ENCODE data around the gene EGLN1.

GRCh38 chr1:231383159-231383860 is 38.8 kb downstream of the EGLN1 start:
- TF ChIP-seq, protein P1, sequence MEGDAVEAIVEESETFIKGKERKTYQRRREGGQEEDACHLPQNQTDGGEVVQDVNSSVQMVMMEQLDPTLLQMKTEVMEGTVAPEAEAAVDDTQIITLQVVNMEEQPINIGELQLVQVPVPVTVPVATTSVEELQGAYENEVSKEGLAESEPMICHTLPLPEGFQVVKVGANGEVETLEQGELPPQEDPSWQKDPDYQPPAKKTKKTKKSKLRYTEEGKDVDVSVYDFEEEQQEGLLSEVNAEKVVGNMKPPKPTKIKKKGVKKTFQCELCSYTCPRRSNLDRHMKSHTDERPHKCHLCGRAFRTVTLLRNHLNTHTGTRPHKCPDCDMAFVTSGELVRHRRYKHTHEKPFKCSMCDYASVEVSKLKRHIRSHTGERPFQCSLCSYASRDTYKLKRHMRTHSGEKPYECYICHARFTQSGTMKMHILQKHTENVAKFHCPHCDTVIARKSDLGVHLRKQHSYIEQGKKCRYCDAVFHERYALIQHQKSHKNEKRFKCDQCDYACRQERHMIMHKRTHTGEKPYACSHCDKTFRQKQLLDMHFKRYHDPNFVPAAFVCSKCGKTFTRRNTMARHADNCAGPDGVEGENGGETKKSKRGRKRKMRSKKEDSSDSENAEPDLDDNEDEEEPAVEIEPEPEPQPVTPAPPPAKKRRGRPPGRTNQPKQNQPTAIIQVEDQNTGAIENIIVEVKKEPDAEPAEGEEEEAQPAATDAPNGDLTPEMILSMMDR (IDR thresholded peaks at IDR 0.05): no peak
- no peak for TF ChIP-seq POLR2A (IDR thresholded peaks at IDR 0.05)
